GM18861 (cell line): Measurements from ENCODE around the gene PDIK1L.

Experiments
- ATAC-seq: cut with Tn5 transposase; IDR thresholded peaks from one replicate; pipeline ENCODE4 v1.9.1; 2021; ENCODE audit not compliant: unreplicated experiment

The PDIK1L gene

GRCh38 chr1:26121854-26122773 lies 10.5 kb downstream of the PDIK1L start:
- ATAC-seq: no peak

DNA sequence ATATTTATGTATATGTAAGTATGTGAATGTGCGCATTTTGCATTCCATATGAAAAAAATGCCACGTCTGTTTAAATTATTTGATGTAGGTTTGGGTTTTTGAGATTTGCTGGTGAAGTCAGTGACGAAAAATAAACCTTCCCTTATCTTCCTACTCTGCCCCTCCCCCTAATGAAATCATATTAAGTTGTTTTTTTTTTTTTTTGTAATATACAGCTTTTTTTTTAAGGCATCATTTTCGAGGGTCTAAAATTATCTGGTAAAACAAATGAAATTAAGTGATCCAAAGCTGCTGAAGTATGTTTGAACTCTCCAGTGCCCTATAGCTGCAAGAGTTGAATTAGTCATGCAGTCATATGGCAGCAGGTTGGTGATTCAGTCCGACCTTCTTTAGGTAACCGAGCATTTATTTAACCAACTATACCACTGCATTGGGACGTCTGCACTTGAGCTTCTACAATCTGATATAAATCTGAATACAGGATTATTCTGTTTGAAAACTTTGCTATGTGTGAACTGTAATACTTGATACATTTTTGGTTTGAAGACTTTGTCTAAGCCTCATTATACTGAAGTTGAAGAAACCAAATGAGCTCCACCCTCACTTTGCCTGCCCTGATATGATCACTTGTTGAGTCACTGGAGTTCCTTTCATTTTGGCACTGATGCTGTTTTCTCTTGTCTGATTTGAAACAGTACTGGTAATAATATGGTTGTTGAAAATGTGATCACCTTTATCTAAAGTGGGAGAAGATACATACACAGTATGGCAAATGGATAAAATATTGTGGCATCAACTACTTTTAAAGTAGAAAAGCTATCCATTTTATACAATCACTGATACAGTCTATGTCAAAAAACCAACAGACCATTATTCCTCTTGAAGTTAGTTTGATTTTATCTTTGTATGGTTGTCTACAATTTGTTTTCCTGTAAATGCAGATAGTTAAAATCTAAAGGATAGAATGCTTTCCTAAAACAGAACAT lies 11.7 kb downstream of the PDIK1L start:
- no peak for ATAC-seq

DNA sequence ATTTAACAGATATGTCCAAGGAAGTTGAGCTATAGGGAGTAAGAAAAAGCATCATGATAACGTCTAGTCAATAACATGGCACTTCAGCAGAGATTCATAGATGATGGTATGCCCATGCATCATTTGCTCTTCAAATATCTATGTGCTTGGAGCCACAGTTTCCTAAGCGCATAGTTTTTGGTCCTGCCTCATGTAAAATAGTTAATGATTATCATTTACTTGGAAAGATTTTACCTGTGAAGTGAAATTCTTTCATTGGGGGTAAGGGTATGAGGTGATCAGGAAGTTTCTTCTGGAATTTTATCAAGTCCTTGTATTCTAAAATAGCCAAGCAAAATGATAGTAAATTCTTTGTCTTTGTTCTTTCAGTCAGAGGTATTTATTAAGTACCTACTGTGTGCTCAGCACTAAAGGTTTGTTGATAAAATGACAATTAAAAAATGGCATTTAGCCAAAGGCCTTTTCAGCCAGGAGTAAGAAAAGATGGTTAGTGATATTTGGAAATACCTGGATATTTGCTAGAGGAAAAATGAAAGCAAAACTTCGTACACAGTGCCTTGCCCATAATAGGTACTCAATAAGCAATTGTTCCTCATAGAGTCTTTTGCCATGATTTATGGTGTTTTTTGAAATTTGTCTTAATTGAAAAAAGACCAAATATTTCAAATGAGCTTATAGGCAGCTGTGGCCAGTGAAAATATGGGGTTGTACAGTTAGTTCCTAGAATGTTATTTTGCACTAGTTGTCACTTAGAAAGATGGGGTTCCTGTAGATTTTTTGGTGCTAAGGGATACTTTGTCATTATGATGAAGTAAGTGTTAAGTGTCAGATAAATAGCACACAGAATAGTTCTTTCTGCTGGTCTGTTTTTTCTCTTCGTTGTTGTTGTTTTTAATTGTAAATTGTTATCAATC lies 13.1 kb downstream of the PDIK1L start:
- no peak for ATAC-seq

- ATAC-seq: no peak
Measured at GRCh38 chr1:26125382-26125781, 13.8 kb downstream of the PDIK1L start.

DNA sequence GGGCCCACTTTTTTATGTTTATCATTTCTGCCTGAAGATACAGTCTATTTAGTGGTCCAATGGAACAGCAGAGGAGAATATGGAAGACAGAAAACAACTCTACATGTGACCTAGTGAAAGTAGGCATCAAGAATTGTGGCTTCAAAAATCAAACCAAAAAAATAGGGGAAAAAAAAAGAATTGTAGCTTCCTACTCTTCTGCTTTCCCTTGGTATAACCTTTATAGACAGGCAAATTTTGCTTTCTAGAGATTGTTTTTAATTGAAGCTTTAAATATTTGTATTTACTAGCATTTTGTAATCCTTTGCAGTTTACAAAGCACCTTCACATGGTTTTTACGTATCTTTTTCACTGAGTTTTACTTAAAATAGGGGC lies 14.3 kb downstream of the PDIK1L start:
- ATAC-seq: no peak

DNA sequence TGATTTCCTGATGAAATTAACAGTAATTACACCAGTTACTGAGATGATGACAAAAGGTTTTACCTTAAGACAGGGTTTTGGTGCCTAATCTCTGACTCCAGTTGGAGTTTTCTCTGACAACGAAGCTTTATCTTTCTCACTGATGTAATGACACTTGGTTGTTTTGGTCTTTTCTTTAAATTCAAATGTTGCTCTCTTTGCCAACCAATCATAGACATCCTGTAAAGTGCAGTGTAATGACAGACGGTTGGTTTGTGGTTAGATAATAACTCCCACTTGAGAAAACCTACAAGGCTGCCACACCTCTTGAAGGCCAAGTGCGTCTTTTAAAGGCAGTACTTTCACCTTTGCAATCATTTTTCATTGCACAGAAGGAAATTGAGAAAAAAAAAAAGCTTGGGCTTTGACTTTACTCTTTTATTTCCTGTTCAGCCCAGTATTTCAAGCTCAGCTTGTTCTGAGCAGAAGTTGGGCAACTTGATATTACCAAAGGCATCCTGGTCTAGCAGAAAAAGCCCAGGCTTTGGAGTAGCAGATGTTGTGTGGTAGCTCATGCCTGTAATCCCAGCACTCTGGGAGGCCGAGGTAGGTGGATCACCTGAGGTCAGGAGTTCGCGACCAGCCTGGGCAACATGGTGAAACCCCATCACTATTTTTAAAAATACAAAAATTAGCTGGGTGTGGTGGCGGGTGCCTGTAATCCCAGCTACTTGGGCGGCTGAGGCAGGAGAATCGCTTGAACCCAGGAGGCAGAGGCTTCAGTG lies 14.9 kb downstream of the PDIK1L start:
- ATAC-seq: peak; percentile 78

- no peak for ATAC-seq
Measured at GRCh38 chr1:26127235-26128163, 15.9 kb downstream of the PDIK1L start.

- ATAC-seq: no peak
Measured at GRCh38 chr1:26129778-26130177, 18.2 kb downstream of the PDIK1L start.

- no peak for ATAC-seq
Measured at GRCh38 chr1:26130695-26131094, 19.1 kb downstream of the PDIK1L start.

GRCh38 chr1:26132128-26132833 lies 20.7 kb downstream of the PDIK1L start:
- no peak for ATAC-seq

DNA sequence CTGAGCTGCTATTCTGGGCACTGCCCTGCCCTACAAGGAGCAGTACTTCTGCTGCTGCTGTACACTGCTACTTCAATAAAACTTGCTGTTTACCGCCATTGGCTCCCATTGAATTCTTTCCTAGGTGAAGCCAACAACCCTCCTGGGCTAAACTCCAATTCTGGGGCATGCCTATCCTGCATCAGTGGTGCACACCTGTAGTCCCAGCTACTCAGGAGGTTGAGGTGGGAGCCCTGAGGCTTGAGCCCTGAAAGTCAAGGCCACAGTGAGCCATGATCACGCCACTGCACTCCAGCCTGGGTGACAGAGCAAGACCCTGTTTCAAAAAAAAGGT lies 21.2 kb downstream of the PDIK1L start:
- no peak for ATAC-seq

DNA sequence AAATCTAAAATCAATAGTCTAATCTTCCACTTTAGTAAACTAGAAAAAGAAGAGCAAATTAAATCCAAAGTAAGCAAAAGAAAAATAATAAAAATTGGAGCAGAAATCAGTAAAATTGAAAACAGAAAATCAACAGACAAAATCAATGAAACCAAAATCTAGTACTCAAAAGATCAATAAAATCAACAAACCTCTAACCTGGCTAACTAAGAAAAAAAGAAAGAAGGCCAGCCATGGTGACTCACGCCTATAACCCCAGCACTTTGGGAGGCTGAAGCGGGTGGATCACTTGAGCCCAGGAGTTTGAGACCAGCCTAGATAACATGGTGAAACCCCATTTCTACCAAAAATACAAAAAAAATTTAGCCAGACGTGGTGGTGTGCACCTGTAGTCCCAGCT lies 22.8 kb downstream of the PDIK1L start:
- no peak for ATAC-seq

DNA sequence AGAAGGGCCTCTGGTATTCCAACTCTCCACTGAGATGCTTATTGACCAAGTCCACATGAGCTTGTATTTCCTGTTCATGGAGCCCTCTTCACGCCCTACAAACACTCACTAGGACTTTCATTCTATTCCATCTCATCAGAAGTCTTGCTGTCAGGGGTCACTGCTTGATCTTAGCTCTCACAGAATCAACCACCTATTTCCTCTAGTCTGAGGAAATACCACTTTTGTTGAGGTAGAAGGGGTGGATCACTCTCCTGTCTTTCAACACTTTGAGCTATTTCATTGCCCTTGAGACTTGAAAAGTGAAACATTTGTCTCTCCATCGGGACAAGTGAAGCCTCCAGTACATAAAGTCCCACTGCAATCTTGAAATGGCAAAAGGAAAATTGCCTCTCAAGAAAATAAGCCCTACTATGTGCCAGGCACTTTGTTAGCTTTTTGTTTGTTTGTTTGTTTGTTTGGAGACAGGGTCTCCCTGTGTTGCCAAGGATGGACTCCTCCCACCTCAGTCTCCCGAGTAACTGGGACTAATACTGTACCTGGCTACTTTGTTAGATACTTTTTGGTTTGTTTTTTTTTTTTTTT lies 27.4 kb downstream of the PDIK1L start:
- ATAC-seq: no peak

GRCh38 chr1:26142159-26142558 lies 30.5 kb downstream of the PDIK1L start:
- no peak for ATAC-seq

GRCh38 chr1:26145041-26145959 lies 33.7 kb downstream of the PDIK1L start:
- ATAC-seq: no peak

DNA sequence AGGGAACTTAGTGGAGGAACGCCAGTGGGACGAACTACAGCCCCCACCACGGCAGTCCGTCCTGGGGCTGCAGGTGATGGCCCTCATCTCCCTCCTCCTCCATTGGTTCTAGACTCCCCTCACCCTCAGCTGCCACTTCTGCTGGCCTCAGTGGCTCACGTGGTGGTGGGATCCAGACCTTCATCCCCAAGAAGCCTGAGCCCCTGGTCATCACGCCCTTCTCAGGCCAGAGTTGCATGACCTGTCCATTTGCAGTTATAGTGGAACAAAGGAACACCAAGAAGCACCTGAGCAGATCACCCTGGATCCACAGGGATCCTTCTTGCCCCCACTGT lies 34.3 kb downstream of the PDIK1L start:
- no peak for ATAC-seq

- ATAC-seq: no peak
Measured at GRCh38 chr1:26148887-26149286, 37.3 kb downstream of the PDIK1L start.
